ENCODE data around the gene GSC2.

DNA sequence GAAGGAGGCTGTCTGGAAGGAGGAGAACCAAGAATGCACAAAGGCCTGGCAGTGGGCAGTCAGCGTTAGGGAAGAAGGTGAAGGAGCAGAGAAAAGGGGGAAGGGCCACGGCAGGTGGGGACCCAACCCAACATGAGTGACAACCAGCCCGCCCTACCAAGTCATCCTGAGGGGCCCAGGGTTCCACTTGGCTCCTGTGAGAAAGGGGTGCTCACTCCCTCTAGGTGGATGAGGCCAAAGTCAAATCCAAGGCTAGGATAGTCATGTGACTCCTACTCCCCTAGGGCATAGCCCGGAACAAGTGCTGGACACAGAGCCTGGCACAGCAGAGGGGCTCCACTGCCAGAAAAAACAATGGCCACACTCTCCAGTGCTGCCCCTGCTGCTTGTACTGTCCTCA lies 25.7 kb downstream of the GSC2 start:
- TF ChIP-seq, protein P1, sequence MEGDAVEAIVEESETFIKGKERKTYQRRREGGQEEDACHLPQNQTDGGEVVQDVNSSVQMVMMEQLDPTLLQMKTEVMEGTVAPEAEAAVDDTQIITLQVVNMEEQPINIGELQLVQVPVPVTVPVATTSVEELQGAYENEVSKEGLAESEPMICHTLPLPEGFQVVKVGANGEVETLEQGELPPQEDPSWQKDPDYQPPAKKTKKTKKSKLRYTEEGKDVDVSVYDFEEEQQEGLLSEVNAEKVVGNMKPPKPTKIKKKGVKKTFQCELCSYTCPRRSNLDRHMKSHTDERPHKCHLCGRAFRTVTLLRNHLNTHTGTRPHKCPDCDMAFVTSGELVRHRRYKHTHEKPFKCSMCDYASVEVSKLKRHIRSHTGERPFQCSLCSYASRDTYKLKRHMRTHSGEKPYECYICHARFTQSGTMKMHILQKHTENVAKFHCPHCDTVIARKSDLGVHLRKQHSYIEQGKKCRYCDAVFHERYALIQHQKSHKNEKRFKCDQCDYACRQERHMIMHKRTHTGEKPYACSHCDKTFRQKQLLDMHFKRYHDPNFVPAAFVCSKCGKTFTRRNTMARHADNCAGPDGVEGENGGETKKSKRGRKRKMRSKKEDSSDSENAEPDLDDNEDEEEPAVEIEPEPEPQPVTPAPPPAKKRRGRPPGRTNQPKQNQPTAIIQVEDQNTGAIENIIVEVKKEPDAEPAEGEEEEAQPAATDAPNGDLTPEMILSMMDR (IDR thresholded peaks at IDR 0.05) = no peak
- TF ChIP-seq POLR2A (IDR thresholded peaks at IDR 0.05) = no peak
